Activated CD8-positive, alpha-beta T cell treated with anti-CD3 and anti-CD28 coated beads for 36 hours (primary cell): ENCODE data around the gene KCNIP3. TPM values are rescaled to one million over a fixed set of nuclear protein-coding genes. Genes with fewer than 3 reads are reported as not detected.

ENCODE experiments used
- ATAC-seq: fragments of 200-7000 bp; cut with Tn5 transposase; one replicate; pipeline ENCODE4 v1.10.0; 2021; ENCODE audit warnings: mild to moderate bottlenecking, moderate library complexity
- CTCF ChIA-PET: fragments of 350-600 bp; sonication (Branson Sonifier 250); formaldehyde crosslinking; loops from one replicate; lab custom pipeline; 2021; ENCODE audit warnings: antibody characterized with exemption; lab: Charles Lee
- POLR2A ChIA-PET: fragments of 350-600 bp; sonication (Branson Sonifier 250); formaldehyde crosslinking; loops from one replicate; lab custom pipeline; 2021; ENCODE audit warnings: antibody characterized with exemption; lab: Charles Lee
- DNase-seq: peaks from one replicate; pipeline ENCODE4 v3.0.0-alpha.2; 2020
- H3K27ac Mint-ChIP-seq: one replicate; pipeline ENCODE4 v1.8.0; 2021; ENCODE audit warnings: mild to moderate bottlenecking, mixed read lengths
- H3K27me3 Mint-ChIP-seq: one replicate; pipeline ENCODE4 v1.8.0; 2021; ENCODE audit warnings: mixed read lengths
- H3K36me3 Mint-ChIP-seq: one replicate; pipeline ENCODE4 v1.8.0; 2021; ENCODE audit warnings: low read depth, mixed read lengths
- H3K4me1 Mint-ChIP-seq: one replicate; pipeline ENCODE4 v1.8.0; 2021; ENCODE audit warnings: low read depth, mixed read lengths
- H3K4me3 Mint-ChIP-seq: one replicate; pipeline ENCODE4 v1.8.0; 2021; ENCODE audit warnings: mild to moderate bottlenecking, moderate library complexity, mixed read lengths
- H3K9me3 Mint-ChIP-seq: one replicate; pipeline ENCODE4 v1.8.0; 2021; ENCODE audit warnings: mixed read lengths
- CTCF ChIP-seq: fragments of 200-600 bp; IDR thresholded peaks from one replicate; pipeline ENCODE4 v1.8.0; 2022; ENCODE audit warnings: antibody characterized with exemption, mild to moderate bottlenecking
- intact Hi-C: fragments of 100-400 bp; cut with micrococcal nuclease; formaldehyde crosslinking; loops from one replicate; pipeline ENCODE4 v1.10.0; 2022
- total RNA-seq, 2 experiments: library from RNA; stranded (reverse); gene quantifications; one replicate each; pipeline ENCODE4 v1.2.3, GENCODE V29; 2021

KCNIP3 gene
- total RNA-seq, 2 experiments from 2014 or later, result not detected

DNA sequence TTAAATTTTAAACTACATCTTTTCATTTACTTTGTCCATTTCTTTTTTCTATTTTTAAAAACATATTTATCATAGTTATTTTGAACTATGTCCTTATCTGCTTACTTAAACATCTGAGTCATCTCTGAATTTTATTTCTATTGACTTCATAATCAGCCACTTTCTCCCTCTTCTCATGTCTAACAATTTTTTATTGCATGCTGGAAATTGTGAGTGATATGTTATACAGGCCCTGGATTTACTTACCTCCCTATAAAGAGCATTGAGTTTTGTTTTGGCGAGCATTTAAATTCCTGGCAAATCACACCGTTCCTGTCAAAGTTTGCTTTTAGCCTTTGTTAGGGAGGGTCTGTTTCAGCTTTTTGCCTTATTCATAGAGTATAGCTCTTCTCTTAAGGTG lies 39.3 kb downstream of the KCNIP3 start:
- no peak for ATAC-seq

GRCh38 chr2:95337829-95338228 lies 40.7 kb downstream of the KCNIP3 start:
- no peaks in the 10 kb centered on the region for H3K4me1 Mint-ChIP-seq
- no peak for TF ChIP-seq CTCF
- H3K27me3 Mint-ChIP-seq, result peaks cover 8% of the 10 kb centered on the region
- H3K4me3 Mint-ChIP-seq, result no peak overlapping the region
- no peaks in the 10 kb centered on the region for H3K36me3 Mint-ChIP-seq
- H3K9me3 Mint-ChIP-seq, result no peaks in the 10 kb centered on the region
- DNase-seq (no peak), ATAC-seq (no peak)
- intact Hi-C loops, result no loop called here
- H3K27ac Mint-ChIP-seq, result no peak overlapping the region
- POLR2A ChIA-PET, result no interaction called here
- CTCF ChIA-PET, result no interaction called here

More for the DNA sequence above, 39.3 kb downstream of the KCNIP3 start:
- DNase-seq, result no peak
- POLR2A ChIA-PET, result no interaction called here
- H3K27ac Mint-ChIP-seq, result no peak overlapping the region
- no peaks in the 10 kb centered on the region for H3K9me3 Mint-ChIP-seq
- no peak overlapping the region for H3K4me3 Mint-ChIP-seq
- no peak for TF ChIP-seq CTCF
- intact Hi-C loops, result no loop called here
- CTCF ChIA-PET, result interaction anchor here (1.4 kb wide), 1 partner anchor 9 kb away, joined by 5 read pairs; no protein-coding TSS in a partner anchor
- peaks cover 4% of the 10 kb centered on the region for H3K27me3 Mint-ChIP-seq
- H3K36me3 Mint-ChIP-seq, result no peaks in the 10 kb centered on the region
- no peaks in the 10 kb centered on the region for H3K4me1 Mint-ChIP-seq

DNA sequence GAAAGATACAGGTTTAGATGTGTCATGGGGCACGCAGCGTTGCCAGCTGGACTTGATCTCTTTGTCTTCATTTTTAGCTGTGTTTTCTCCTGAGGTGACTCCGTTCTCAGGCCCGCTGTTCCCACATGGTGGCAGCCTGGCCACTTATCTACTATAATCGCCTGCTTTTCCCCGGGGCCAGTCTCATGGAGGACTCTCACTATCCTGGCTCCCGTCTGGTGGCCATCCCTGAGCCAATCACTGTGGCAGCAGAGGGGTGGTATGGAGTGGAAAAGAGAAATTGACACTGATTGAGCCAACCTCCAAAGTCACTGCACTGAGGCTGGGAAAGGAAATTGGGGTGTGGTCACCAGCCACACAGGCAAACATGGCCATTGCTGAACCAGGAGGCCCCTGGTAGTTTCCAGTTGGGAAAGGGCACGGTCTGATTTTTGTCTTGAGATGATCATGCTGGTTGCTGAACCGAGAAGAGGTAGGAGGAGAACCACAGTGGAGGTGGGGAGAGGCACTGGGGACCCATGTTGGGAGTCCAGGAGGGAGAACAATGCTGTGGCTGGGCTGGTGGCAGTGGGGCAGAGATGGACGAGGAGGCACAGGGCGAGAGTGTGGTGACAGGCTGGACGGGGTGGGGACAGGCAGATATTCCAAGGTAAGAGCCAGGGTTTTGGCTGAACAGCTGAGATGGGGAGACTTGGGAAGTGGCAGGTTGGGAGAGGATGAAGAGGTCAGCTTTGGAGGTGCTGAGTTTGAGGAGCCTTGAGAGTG lies 45.6 kb downstream of the KCNIP3 start:
- CTCF ChIA-PET, result no interaction called here

GRCh38 chr2:95343429-95344214 lies 46.5 kb downstream of the KCNIP3 start:
- ChIA-PET CTCF (interaction anchor here (1.5 kb wide), 1 partner anchor 41 kb away, joined by 4 read pairs; no protein-coding TSS in a partner anchor), POLR2A (no interaction called here)
- Mint-ChIP-seq H3K27ac (no peak overlapping the region), H3K36me3 (no peaks in the 10 kb centered on the region), H3K27me3 (peaks cover 32% of the 10 kb centered on the region), H3K9me3 (no peaks in the 10 kb centered on the region), H3K4me1 (no peaks in the 10 kb centered on the region), H3K4me3 (no peak overlapping the region)
- ATAC-seq, result no peak
- intact Hi-C loops, result no loop called here
- TF ChIP-seq CTCF, result no peak
- no peak for DNase-seq

More for the DNA sequence above, 45.6 kb downstream of the KCNIP3 start:
- intact Hi-C loops, result no loop called here
- ATAC-seq, result no peak
- Mint-ChIP-seq H3K27me3 (peaks cover 26% of the 10 kb centered on the region), H3K36me3 (no peaks in the 10 kb centered on the region), H3K4me1 (no peaks in the 10 kb centered on the region), H3K9me3 (no peaks in the 10 kb centered on the region), H3K27ac (no peak overlapping the region), H3K4me3 (no peak overlapping the region)
- POLR2A ChIA-PET, result no interaction called here
- no peak for DNase-seq
- TF ChIP-seq CTCF, result no peak

- no peak for TF ChIP-seq CTCF
- no peak for DNase-seq
- no peak overlapping the region for H3K27ac Mint-ChIP-seq
- ChIA-PET POLR2A (no interaction called here), CTCF (interaction anchor here (1.0 to 1.9 kb wide), 5 partner anchors 10 to 113 kb away, joined by 3 to 11 read pairs (median 6); no protein-coding TSS in a partner anchor)
- H3K27me3 Mint-ChIP-seq, result peaks cover 32% of the 10 kb centered on the region
- ATAC-seq, result no peak
- H3K4me3 Mint-ChIP-seq, result no peak overlapping the region
- no peaks in the 10 kb centered on the region for H3K4me1 Mint-ChIP-seq
- H3K36me3 Mint-ChIP-seq, result no peaks in the 10 kb centered on the region
- no peaks in the 10 kb centered on the region for H3K9me3 Mint-ChIP-seq
- intact Hi-C loops, result no loop called here
Observed at GRCh38 chr2:95344215-95344583, 47.1 kb downstream of the KCNIP3 start.
